ENCODE results near the gene DDX3X.
A peak's percentile ranks its signal among the peaks of the same experiment; 100 is the strongest.
"Not testable (repeated sequence)": the region's sequence is repeated elsewhere in the genome, so short reads cannot be mapped to it uniquely, and the experiment has no call there.

DDX3X gene

DNA sequence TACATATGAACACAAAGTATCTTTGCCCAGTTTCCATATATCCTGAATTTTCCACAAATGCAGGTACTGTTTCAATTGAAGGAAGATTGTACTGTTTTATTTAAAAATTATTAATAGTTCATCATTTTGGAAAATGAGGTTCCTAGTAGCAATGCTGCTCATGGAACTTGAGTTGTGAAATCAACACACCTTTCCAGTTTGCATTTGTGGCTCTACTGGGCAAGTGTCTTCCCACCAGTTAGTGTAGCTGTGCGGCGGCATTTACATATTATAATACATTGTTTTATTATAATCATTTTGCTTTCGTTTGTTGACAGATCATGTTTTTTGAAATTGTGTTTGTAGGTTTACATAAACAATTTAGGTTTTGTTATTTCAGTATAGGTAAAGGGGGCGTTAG lies 2.0 kb upstream of the DDX3X start:
- no peak for DNase-seq

DNA sequence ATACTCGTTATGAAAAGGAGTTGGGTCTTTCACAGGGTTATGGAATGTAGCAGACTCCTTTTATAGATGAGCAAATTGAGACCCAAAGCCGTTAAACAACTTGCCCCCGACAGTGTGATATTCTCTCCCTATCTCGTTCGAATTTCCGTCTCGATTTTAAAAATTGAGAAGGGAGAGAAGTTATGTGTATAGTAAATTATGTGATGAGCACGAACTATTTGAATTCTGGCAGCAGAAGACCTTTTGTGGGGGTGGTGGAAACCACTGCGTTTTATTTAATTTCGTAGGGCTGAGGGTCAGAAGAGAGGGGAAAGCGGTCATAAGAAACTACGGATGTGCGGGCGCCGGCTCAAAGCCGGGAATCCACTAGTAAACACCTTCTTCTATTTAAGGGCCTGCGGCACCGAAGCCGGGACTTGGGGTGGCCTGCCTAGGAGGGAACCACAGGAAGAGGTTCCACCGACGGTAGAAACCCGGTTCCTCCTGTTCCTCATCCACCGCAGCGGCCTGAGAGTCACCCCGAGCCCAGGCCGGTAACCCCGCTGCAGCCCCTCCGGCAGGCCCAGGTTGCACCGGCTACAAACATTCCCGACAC lies 1.5 kb upstream of the DDX3X start:
- no peak for DNase-seq

DNA sequence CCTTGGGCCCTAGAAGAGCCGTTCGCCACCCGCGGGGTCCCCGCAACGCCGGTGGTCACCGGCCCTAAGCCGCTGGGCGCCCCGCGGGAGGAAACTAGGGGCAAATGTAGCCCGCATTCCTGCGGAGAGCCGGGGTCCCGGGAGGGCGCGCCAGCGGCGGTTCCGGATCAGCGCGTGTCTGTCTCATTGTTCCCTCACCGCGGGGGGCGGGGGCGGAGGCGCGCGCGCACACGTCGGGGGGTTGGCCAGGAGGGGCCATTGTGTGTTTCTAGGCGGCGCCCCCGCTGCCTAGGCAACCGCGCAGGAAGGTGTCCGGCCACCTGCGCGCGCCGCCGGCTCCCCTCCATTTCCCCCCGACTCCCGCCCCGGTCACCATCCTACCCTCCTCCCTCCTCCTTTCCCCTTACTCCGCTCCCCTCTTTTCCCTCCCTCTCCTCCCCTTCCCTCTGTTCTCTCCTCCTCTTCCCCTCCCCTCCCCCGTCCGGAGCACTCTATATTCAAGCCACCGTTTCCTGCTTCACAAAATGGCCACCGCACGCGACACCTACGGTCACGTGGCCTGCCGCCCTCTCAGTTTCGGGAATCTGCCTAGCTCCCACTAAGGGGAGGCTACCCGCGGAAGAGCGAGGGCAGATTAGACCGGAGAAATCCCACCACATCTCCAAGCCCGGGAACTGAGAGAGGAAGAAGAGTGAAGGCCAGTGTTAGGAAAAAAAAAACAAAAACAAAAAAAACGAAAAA lies 789 bp upstream of the DDX3X start:
- DNase-seq, result peak; percentile 76

DNA sequence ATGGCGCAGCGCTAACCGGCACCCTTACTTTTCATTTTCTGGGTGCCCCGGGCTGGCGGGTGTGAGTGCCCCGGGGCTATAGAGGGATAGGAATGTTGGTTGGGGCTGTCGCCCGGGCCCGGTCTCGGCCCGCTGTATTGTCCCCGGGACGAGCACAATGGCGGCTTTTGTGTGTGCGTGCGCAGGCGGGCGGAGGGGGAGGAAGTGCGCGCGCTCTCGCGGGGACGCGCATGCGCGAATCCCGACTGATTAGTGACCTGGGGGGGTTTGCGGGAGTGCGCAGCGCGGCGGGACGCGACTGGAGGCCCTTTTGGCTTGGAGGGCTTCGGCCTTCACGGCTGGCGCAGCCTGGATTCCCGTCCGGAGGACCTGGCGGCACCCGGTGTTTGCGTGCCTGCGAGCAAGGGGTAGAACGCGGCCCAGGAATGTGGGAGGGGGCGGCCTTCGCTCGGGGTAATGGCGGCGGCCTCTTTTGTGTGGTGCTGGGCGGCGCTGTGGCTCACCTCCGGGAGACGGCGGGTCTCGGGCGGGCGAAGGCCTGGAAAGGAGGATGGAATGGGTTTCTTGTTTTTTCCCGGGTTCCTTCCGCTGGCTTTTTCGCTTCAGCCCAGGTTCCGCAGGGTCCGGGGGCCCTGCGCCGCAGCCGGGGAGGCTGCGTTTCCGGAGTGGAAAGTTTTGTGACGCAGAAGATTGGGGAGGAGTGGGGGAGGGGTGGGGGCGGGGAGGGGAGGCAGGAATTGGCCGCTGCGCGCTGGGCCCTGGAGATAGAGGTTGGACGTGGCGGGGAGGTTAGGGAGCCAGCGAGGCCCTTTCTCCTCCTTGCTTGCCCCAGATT lies 618 bp downstream of the DDX3X start:
- no peak for DNase-seq

DNA sequence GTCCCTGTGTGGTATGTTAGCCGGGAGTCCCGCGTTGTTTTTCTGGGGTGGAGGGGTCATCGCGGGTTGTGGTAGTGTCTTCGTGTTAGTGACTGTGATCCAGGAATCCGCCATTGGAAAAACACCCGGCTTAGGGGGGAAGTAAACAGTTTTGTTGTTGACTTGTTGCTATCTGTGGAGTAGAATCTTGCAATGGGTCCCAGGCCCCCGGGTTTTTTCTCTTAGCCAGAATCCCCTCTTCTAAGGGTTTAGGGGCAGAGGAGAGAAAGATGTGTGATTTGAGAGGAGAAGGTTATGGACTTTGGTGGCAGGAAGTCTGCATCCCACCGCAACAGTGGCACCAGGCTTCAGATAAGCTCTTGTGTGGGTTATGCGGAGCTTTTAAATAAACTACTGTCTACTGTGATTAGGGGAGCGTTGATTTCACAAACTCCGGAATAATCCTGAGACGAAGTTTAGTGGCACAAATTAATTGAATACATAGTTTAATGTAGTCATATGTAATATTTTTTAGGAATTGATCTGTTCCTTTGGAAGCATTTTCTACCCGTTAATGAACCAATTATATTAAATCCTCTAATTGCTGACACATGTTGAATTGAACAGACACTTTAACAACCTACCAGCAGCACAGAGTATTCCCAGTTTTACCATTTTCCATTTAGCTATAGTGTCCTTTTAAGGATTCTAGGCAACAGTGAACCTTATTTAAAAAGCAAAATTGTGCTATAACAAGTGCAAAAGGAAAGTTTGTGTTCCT lies 1.4 kb downstream of the DDX3X start:
- no peak for DNase-seq

DNA sequence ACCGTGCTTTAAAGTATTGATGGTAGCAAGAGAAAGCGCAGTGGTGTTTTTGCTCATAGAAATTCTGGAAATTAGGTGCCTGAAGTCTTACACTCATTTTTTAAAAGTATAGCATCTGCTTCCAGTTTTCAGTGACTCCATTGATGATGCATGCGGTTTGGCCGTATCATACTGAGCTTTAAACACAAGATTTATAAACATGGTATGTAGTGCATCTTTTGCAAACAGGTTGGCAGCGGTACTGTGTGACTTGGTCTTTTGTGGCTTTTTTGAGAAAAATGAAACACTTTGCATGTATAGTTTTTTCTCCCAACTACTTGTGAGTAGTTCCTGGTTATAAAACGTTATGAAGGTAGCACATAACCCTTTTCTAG lies 2.0 kb downstream of the DDX3X start:
- no peak for DNase-seq

DNA sequence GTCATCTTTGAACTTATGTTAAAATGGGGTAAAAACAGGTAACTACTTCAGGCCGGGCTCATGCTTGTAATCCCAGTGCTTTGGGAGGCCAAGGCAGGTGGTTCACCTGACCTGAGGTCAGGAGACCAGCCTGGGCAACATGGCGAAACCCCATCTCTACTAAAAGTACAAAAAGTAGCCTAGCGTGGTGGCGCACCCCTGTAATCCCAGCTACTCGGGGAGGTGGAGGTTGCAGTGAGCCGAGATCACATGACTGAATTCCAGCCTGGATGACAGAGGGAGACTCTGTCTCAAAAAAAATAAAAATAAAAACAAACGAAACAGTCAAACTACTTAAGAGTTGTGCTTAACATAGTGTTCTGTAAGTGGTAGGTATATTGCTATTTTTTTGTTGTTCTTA lies 2.5 kb downstream of the DDX3X start:
- DNase-seq, result no peak

DNA sequence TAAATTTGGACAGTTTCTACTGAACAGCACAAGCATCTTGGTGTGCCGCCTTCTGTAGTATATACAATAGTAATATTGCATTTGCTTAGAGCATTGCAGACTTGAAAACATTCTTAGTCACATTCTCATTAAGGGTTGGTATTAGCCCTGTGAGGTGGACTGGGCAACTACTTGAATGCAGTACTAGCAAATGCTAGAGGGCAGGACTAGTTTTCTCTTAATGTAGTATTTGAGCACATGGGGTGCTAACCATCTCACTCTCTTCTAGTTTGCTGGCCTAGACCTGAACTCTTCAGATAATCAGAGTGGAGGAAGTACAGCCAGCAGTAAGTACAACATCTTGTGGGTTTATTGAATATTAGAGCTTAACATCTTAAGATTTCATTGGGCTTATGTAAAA lies 3.2 kb downstream of the DDX3X start:
- DNase-seq, result no peak

DNA sequence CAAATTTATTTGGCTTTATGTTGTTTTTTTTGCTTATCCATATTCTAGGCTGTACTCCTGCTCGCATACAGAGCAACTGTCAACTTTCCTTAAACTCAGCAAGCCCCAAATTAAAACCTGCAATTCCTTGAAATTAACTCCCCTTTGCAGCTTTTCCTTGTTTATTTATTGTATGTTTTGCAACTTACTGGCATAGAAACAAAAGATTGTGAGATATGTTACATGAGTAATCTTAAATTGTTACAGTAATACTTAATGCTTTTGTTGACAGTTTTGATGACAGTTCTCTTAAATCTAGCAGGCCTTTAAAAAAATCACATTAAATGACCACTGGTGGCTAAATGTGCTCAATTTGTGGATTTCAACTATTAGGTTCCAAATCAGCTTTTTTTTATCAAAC lies 4.5 kb downstream of the DDX3X start:
- DNase-seq, result no peak

DNA sequence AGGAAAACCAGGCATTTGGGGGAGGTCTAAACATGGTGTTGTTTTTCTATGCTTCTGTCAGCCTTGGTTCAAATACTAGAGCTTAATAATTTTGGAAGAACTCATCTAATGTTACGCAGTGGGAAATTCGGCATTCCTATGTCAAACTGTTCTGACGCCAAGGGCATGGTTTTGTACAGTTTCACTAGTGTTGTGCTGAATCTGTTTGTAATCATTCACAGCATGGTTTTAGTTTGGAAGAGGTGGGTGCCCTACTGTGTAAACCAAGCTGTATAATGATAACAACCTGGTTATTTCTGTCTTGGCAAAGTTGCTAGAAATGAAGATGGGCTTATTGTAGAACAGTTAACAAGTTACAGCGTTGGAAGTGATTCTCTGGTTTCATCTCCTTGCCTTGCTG lies 5.2 kb downstream of the DDX3X start:
- no peak for DNase-seq

DNA sequence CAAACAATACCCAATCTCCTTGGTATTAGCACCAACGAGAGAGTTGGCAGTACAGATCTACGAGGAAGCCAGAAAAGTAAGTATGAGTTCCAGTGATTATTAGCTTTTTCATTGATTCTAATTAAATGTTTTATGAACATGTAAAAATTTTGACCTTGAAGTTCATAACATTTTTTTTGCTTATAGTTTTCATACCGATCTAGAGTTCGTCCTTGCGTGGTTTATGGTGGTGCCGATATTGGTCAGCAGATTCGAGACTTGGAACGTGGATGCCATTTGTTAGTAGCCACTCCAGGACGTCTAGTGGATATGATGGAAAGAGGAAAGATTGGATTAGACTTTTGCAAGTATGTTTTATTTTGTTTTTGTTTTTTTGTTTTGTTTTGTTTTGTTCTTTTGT lies 10.1 kb downstream of the DDX3X start:
- DNase-seq, result no peak

DNA sequence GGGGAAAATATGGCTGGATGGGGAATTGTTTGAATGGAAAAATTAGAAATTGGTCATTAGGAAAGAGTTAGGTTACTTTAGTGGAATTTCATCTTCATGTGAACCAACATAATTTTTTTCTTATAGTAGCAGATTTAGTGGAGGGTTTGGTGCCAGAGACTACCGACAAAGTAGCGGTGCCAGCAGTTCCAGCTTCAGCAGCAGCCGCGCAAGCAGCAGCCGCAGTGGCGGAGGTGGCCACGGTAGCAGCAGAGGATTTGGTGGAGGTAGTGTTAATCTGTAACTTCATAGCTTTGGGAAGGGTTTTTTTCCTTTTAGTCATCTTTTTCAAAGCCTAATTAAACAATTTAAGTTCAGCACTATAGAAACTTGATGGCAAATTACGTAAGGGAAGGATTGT lies 13.2 kb downstream of the DDX3X start:
- no peak for DNase-seq

DNA sequence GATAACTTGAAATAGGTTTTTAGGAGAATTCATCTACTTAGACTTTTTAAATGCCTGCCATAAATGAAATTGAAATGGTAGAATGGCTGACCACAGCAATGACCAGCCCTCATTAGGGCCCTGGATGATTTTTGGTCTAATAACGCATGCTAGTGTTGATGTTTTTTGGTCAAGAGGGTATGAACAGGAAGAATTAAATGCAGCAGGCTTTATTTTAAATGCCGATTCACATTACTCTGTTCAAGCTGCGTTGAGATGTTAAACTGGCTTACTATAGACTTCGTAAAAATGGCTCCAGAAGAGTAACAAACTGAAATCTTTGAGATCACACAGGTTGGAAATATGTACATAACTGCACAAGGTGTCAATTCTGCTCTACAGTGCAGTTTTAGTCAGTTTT lies 14.6 kb downstream of the DDX3X start:
- no peak for DNase-seq

DNA sequence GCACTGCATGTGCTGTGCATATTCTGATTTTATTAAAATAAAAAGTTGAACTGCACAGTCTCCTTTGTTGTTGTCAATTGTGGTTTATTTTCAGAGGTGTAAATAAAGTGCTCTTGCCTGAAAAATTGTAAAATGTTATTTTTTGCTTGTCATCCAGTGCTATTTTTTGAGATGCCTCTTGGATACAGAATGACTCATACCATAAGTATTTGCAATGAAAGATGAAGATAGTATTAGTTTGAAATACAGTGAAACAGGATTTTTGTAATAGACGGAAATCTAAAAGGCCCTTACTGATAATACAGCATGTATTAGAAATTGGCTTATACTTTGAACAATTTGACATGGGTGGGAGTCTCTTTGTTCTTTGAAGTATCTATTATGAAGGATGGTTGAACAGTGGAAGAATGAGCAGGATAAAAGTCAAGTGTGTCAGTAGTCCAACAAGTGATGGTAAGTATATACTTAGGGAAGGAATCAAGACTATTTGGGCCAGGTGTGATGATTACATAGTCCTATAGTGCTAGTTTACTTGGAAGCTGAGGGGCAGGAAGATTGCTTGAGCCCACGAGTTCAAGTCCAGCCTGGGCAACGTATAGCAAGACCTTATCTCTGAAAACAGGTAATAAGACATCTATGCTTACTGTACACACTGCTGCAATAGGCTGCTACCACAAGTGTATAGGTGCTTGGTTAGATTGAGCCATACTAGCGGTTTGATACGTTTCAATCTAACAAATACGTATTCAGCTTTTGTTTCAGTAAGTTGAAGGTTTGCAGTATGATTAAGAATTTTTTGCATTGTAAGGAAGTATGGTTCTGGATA lies 16.4 kb downstream of the DDX3X start:
- no peak for DNase-seq

DNA sequence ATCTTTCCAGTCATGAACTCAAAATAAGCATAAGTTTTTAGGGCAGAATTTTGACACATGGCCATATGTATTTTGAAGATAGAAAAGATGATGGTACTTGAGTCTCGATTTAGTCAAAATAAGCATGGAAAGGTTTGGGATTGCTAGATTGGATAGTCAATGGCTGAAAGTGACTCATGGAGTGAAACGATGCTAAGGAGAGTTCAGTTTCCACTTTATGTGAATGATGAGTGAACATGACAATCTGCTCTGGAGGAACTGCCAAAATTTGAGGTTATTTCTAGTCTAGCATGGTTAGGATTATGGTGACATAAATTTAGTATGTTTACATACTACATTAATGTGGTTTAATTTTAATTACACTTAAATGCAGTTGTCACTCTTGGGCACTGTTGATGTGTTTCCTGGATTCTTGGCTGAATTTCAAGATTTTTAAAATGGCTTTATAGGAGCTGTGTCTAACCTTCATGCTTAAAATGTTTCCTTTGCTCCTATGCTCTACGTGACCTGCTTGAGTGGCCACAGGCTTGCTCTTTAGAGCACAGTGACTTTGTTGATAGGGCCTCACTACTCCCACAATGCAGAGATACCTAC lies 17.1 kb downstream of the DDX3X start:
- DNase-seq, result no peak

DNA sequence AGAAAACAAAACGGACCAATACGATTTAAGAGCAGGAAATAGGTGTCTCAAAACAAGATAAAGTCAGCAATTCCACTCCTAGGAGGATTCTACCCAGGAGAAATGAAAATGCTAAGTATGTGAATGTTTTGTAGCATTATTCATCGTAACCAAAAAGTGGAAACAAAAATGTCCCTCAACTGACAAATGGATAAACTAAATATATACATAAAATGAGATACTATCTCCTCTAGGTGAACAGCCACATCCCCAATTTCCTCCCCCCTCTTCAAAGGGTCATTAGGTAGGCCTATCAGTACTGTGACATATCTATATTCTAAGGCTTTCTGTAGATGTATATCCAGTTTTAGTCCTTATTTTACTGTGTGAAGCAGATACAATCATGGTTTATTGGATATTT lies 18.0 kb downstream of the DDX3X start:
- DNase-seq, result no peak

DNA sequence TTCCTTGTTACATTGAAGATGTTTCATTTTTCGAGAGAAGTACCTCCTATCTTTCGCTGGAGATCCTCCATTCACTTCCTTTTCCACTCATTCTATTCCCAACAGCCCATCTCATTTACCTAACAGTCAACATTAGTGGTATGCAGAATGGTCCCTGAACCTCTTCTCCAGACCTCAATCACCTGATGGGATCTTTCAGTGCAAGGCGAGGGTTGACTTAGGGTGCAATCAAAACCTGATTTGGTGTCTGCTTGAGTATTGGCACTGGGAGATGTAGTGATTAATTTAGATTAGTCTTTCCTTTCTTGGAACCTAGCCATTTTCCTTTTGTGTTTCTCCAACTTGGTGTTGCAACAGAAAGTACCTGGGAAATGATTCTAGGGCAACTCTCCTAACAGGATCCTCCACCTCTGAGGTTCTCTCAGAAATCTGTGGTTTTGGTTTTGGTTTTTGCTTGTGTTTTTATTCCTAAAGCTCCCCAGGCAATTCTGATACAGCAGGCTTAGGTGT lies 18.4 kb downstream of the DDX3X start:
- no peak for DNase-seq

DNA sequence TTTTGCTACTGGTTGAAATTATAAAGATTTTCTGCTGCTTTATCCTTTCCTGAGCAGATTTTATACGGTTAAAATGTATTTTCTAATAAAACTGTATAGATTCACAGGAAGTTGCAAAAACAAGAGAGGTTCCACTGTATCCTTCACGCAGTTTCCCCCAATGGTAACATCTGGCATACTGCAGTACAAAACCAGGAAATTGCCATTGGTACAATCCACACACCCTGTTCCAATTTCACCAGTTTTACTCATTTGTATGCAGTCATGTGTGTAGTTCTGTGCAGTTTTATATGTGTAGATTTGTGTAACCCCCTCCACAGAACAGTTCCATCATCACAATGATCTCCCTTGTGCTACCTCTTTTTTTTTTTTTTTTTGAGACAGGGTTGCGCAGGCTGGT lies 20.0 kb downstream of the DDX3X start:
- no peak for DNase-seq

DNA sequence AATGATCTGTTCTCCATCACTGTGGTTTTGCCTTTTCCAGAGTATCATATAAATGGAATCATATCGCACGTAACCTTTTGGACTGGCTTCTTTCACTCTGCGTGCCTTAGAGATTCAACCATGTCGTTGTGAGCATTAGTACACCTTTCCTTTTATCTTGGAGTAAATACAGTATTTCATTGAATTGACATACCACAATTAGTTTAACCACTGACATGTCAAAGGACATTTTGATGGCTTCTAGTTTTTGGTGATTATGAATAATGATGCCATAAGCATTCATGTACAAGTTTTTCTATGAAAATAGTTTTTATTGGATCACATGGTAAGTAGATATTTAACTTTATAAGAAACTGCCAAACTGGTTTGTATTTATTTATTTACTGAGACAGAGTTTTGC lies 35.2 kb downstream of the DDX3X start:
- no peak for DNase-seq

DNA sequence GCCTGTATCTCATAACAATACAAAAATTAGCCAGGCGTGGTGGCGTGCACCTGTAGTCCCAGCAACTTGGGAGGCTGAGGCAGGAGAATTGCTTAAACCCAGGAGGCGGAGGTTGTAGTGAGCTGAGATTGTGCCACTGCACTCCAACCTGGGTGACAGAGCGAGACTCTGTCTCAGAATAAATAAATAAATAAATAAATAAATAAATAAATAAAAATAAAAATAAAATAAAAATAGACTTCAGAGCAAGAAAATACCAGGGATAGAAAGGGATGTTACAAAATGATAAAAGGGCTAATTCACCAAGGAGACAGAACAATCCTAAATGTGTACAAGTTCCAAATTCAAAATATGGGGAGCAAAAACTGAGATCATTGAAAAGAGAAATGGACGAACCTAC lies 37.6 kb downstream of the DDX3X start:
- DNase-seq, result not testable (repeated sequence)

DNA sequence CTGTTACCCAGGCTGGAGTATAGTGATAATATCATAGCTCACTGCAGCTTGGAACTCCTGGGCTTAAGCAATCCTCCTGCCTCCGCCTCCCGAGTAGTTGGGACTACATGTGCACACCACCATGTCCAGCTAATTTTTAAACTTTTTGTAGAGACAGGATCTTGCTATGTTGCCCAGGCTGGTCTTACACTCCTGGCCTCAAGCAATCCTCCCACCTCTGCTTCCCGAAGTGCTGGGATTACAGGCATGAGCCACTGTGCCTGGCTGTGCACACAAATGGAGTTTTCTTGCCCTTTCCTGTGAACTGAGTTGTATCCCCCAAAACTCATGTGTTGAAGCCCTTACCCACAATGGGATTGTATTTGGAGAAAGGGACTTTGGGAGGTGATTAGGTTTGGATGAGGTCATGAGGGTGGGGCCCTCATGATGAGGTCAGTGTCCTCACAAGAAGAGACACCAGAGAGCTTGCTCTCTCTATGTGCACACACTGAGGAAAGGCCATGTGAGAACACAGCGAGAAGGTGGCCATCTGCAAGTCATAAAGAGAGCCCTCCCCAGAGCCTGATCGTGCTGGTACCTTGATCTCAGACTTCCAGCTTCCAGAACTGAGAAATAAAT lies 40.1 kb downstream of the DDX3X start:
- DNase-seq, result no peak

All from NCI-H524 treated with DMSO at 0.1 percent for 48 hours (cell line).